Colonic mucosa (tissue), 4 donors: ENCODE results near the gene PEAK3. TPM values are rescaled to one million over a fixed set of nuclear protein-coding genes. Genes with fewer than 3 reads are reported as not detected.

Experiments used
- DNase-seq: peaks from one replicate; pipeline ENCODE4 v3.0.0-alpha.2; 2020
- H3K27ac ChIP-seq: fragments of 200-600 bp; one replicate; pipeline ENCODE4 v1.8.0; 2021
- H3K27me3 ChIP-seq: fragments of 200-600 bp; one replicate; pipeline ENCODE4 v1.8.0; 2021
- H3K36me3 ChIP-seq: fragments of 200-600 bp; one replicate; pipeline ENCODE4 v1.8.0; 2021
- H3K4me1 ChIP-seq: fragments of 200-600 bp; one replicate; pipeline ENCODE4 v1.8.0; 2021; ENCODE audit warnings: mild to moderate bottlenecking
- H3K4me3 ChIP-seq: fragments of 200-600 bp; one replicate; pipeline ENCODE4 v1.8.0; 2021
- H3K9ac ChIP-seq, 2 donors: one replicate each; pipeline ENCODE4 v1.7.0; 2013; ENCODE audit warnings: control low read depth in 2 of 2, low read depth in 2 of 2, low read length in 2 of 2
- H3K9me3 ChIP-seq: fragments of 200-600 bp; one replicate; pipeline ENCODE4 v1.8.0; 2021
- intact Hi-C: fragments of 100-400 bp; cut with DNase I; formaldehyde crosslinking; loops from one replicate; pipeline ENCODE4 v1.14.1; 2022
- total RNA-seq, 2 donors: library from RNA; stranded (reverse); fragmentation: NEBNext Ultra II Directional in 1 of 2; extraction: Animal tissue kit (Norgen Biotek cat#: 25700) in 1 of 2; gene quantifications; one replicate each; pipeline ENCODE4 v1.2.1, GENCODE V29; 2021
- TF ChIP-seq, protein P1 (sequence below): fragments of 200-600 bp; IDR thresholded peaks from one replicate; pipeline ENCODE4 v1.8.0; 2022; ENCODE audit warnings: antibody characterized with exemption, mild to moderate bottlenecking
- donor health status: healthy.
- donor health status: DM: no; HTN: no; CAD: no.
- donor health status: DM: no; HTN: no; CAD: no.

Gene PEAK3
- total RNA-seq, 2 donors from 2014 or later: 0.29 to 0.72 TPM

- Histone ChIP-seq H3K9me3 (no peaks in the 10 kb centered on the region), H3K9ac (no peak overlapping the region), H3K4me1 (peaks cover 20% of the 10 kb centered on the region), H3K4me3 (no peak overlapping the region), H3K36me3 (peaks cover 15% of the 10 kb centered on the region), H3K27ac (no peak overlapping the region), H3K27me3 (peaks cover 41% of the 10 kb centered on the region)
- DNase-seq: no peak
- TF ChIP-seq, protein P1, sequence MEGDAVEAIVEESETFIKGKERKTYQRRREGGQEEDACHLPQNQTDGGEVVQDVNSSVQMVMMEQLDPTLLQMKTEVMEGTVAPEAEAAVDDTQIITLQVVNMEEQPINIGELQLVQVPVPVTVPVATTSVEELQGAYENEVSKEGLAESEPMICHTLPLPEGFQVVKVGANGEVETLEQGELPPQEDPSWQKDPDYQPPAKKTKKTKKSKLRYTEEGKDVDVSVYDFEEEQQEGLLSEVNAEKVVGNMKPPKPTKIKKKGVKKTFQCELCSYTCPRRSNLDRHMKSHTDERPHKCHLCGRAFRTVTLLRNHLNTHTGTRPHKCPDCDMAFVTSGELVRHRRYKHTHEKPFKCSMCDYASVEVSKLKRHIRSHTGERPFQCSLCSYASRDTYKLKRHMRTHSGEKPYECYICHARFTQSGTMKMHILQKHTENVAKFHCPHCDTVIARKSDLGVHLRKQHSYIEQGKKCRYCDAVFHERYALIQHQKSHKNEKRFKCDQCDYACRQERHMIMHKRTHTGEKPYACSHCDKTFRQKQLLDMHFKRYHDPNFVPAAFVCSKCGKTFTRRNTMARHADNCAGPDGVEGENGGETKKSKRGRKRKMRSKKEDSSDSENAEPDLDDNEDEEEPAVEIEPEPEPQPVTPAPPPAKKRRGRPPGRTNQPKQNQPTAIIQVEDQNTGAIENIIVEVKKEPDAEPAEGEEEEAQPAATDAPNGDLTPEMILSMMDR: no peak
- intact Hi-C loops: no loop called here
Measured at GRCh38 chr19:2248136-2249009, 33.6 kb downstream of the PEAK3 start.

- Histone ChIP-seq H3K4me1 (peaks cover 14% of the 10 kb centered on the region), H3K9me3 (no peaks in the 10 kb centered on the region), H3K4me3 (no peak overlapping the region), H3K36me3 (peaks cover 15% of the 10 kb centered on the region), H3K9ac (no peak overlapping the region), H3K27me3 (peaks cover 33% of the 10 kb centered on the region), H3K27ac (no peak overlapping the region)
- no peak for DNase-seq
- intact Hi-C loops: no loop called here
- TF ChIP-seq, protein P1: no peak
Measured at GRCh38 chr19:2247433-2248101, 34.4 kb downstream of the PEAK3 start.

DNA sequence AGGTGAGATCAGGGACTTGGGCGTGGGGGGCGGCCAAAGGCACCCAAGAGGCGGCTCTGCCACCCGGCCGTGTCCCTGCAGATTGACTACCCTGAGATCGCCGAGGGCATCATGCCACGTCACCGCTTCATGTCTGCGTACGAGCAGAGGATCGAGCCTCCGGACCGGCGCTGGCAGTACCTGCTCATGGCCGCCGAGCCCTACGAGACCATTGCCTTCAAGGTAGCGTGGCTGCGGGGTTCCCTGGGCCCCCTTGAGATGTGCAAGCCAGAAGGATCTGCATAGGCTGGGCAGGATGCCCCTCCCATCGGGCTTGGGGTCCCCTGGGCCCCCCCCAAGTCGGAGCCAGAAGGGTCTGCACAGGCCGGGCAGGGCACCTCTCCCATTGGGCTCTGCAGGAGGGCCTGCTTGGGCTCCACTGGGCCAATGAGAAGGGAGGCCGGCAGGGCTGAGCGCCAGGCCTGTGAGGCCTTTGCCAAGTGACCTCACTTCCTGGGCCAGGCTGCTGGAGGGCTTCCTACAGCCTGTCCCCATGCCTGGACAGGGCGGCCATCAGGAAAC lies 35.1 kb downstream of the PEAK3 start:
- TF ChIP-seq, protein P1: no peak
- peaks cover 26% of the 10 kb centered on the region for H3K27me3 ChIP-seq
- intact Hi-C loops: no loop called here
- no peak for DNase-seq
- no peaks in the 10 kb centered on the region for H3K9me3 ChIP-seq
- no peak overlapping the region for H3K4me3 ChIP-seq
- H3K9ac ChIP-seq: no peak overlapping the region
- peaks cover 15% of the 10 kb centered on the region for H3K36me3 ChIP-seq
- H3K4me1 ChIP-seq: peaks cover 9% of the 10 kb centered on the region
- H3K27ac ChIP-seq: no peak overlapping the region

DNA sequence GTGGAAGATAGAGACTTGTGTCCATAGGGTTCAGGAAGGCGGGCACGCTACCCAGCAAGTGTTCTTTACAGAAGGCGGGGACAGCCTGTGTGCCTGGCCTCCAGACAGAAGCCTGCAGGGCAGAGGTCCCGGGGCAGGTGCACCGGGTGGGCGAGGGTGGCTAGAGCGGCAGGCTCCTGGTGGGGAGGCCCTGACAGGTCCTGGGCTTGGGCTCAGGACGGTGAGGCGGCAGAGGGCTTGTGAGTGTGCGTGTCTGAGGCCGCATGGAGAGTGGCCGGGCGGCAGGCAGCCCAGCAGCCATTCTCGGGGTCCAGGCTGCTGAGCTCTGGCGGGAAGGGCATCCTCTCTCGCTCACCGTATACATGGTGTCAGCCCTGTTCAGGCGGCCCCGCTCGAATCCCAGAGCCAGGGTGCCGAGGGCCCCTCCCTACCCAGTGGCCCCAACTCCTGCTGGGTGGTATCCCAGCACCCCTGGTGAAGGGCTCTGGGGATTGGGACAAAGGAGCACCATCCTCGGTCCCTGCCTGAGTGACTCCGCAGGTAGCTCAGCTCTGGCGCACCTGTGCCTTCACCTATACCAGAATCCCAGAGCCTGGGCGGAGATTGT lies 35.9 kb downstream of the PEAK3 start:
- no peak for DNase-seq
- Histone ChIP-seq H3K36me3 (peaks cover 15% of the 10 kb centered on the region), H3K4me1 (peaks cover 15% of the 10 kb centered on the region), H3K9ac (no peak overlapping the region), H3K27ac (no peak overlapping the region), H3K4me3 (no peak overlapping the region), H3K9me3 (no peaks in the 10 kb centered on the region), H3K27me3 (peaks cover 18% of the 10 kb centered on the region)
- intact Hi-C loops: no loop called here
- TF ChIP-seq, protein P1: no peak

- H3K36me3 ChIP-seq: peaks cover 15% of the 10 kb centered on the region
- no peak overlapping the region for H3K27ac ChIP-seq
- H3K27me3 ChIP-seq: peaks cover 10% of the 10 kb centered on the region
- H3K4me3 ChIP-seq: no peak overlapping the region
- peaks cover 18% of the 10 kb centered on the region for H3K4me1 ChIP-seq
- no peak overlapping the region for H3K9ac ChIP-seq
- DNase-seq: no peak
- no peaks in the 10 kb centered on the region for H3K9me3 ChIP-seq
- intact Hi-C loops: no loop called here
- TF ChIP-seq, protein P1: no peak
Measured at GRCh38 chr19:2245273-2245672, 36.7 kb downstream of the PEAK3 start.
